Cardiac muscle cell (in vitro differentiated cells and primary cell): ENCODE results near the gene TMEM154. TPM values are rescaled to one million over a fixed set of nuclear protein-coding genes. Genes with fewer than 3 reads are reported as not detected.
A peak's percentile ranks its signal among the peaks of the same experiment; 100 is the strongest.

ENCODE experiments used
- DNase-seq, 2 donors: peaks; one replicate each; pipeline versions ENCODE4 v3.0.0 to v3.0.0-alpha.2; 2010 to 2017; ENCODE audit warnings: low read depth in 1 of 2, low spot score in 1 of 2
- H3K27ac ChIP-seq: fragments of 200-600 bp; sonication (generic); 2 replicates; pipeline ENCODE4 v1.5.1; 2016
- H3K27me3 ChIP-seq: fragments of 200-600 bp; sonication (generic); 2 replicates; pipeline ENCODE4 v1.6.0; 2016; ENCODE audit warnings: control low read depth
- H3K36me3 ChIP-seq: fragments of 200-600 bp; sonication (generic); 2 replicates; pipeline ENCODE4 v1.5.1; 2016; ENCODE audit warnings: control low read depth
- H3K4me1 ChIP-seq: fragments of 200-600 bp; sonication (generic); 2 replicates; pipeline ENCODE4 v1.8.1; 2017; ENCODE audit warnings: low read depth, mild to moderate bottlenecking, mixed run types
- H3K4me3 ChIP-seq: fragments of 200-600 bp; sonication (generic); 2 replicates; pipeline ENCODE4 v1.5.1; 2016; ENCODE audit warnings: mild to moderate bottlenecking
- H3K9me3 ChIP-seq: fragments of 200-600 bp; sonication (generic); 2 replicates; pipeline ENCODE4 v1.5.1; 2017; ENCODE audit warnings: low read depth, mild to moderate bottlenecking, control low read depth
- CTCF ChIP-seq: IDR thresholded peaks from 2 replicates; pipeline ENCODE4 v1.5.1; 2012; ENCODE audit warnings: low read depth, mild to moderate bottlenecking, low read length
- polyA plus RNA-seq: library from polyadenylated mRNA; unstranded; fragments of >200 nt; fragmentation: Nextera tagmentation; extraction: Ambion mirVana; gene quantifications from 2 replicates; pipeline ENCODE4 v1.2.1, GENCODE V29; 2016
- total RNA-seq: library from RNA; depleted of rRNA; stranded (reverse); fragments of >200 nt; gene quantifications from 2 replicates; pipeline ENCODE4 v1.2.3, GENCODE V29; 2016

The TMEM154 gene
- total and polyA plus RNA-seq, 2 experiments from 2014 or later, result 0.12 to 0.21 TPM

GRCh38 chr4:152581536-152582160 lies 98.1 kb downstream of the TMEM154 start:
- H3K27me3 ChIP-seq, result no peaks in the 10 kb centered on the region
- TF ChIP-seq CTCF, result peak; percentile 42

GRCh38 chr4:152579916-152580315 lies 99.9 kb downstream of the TMEM154 start:
- no peaks in the 10 kb centered on the region for H3K36me3 ChIP-seq
- no peaks in the 10 kb centered on the region for H3K9me3 ChIP-seq
- no peak overlapping the region for H3K4me3 ChIP-seq
- no peak for TF ChIP-seq CTCF
- DNase-seq, result peak in 1 of 2 donors; percentile 22
- no peak overlapping the region for H3K27ac ChIP-seq
- peaks cover 16% of the 10 kb centered on the region for H3K4me1 ChIP-seq
- H3K27me3 ChIP-seq, result no peaks in the 10 kb centered on the region

More at GRCh38 chr4:152581536-152582160, 98.1 kb downstream of the TMEM154 start:
- H3K4me3 ChIP-seq, result no peak overlapping the region
- peak in 1 of 2 donors; percentile 41 for DNase-seq
- no peaks in the 10 kb centered on the region for H3K9me3 ChIP-seq
- peaks cover 16% of the 10 kb centered on the region for H3K4me1 ChIP-seq
- no peaks in the 10 kb centered on the region for H3K36me3 ChIP-seq
- H3K27ac ChIP-seq, result no peak overlapping the region

GRCh38 chr4:152579107-152579764 lies 100.6 kb downstream of the TMEM154 start:
- DNase-seq, result no peak
- Histone ChIP-seq H3K27me3 (no peaks in the 10 kb centered on the region), H3K9me3 (no peaks in the 10 kb centered on the region), H3K4me1 (peaks cover 16% of the 10 kb centered on the region), H3K36me3 (no peaks in the 10 kb centered on the region), H3K27ac (no peak overlapping the region), H3K4me3 (no peak overlapping the region)
- no peak for TF ChIP-seq CTCF

- DNase-seq, result no peak
- no peaks in the 10 kb centered on the region for H3K9me3 ChIP-seq
- H3K27me3 ChIP-seq, result no peaks in the 10 kb centered on the region
- peaks cover 16% of the 10 kb centered on the region for H3K4me1 ChIP-seq
- H3K4me3 ChIP-seq, result no peak overlapping the region
- TF ChIP-seq CTCF, result no peak
- no peak overlapping the region for H3K27ac ChIP-seq
- H3K36me3 ChIP-seq, result no peaks in the 10 kb centered on the region
Measured at GRCh38 chr4:152578670-152579069, 101.1 kb downstream of the TMEM154 start.

- H3K9me3 ChIP-seq, result no peaks in the 10 kb centered on the region
- peaks cover 16% of the 10 kb centered on the region for H3K4me1 ChIP-seq
- H3K27ac ChIP-seq, result no peak overlapping the region
- H3K36me3 ChIP-seq, result no peaks in the 10 kb centered on the region
- no peak overlapping the region for H3K4me3 ChIP-seq
- no peaks in the 10 kb centered on the region for H3K27me3 ChIP-seq
- no peak for TF ChIP-seq CTCF
- no peak for DNase-seq
Measured at GRCh38 chr4:152577708-152578396, 101.9 kb downstream of the TMEM154 start.
